Prostate gland (tissue), 2 donors: ENCODE measurements around the gene GSX2. TPM values are rescaled to one million over a fixed set of nuclear protein-coding genes. Genes with fewer than 3 reads are reported as not detected.

Source experiments
- DNase-seq: peaks from one replicate; pipeline ENCODE4 v3.0.0-alpha.2; 2019; ENCODE audit warnings: low spot score
- H3K27ac ChIP-seq, 2 donors: fragments of 200-600 bp; sonication (generic); 2 replicates each; pipeline ENCODE4 v1.5.1; 2017 to 2019
- H3K27me3 ChIP-seq: fragments of 200-600 bp; sonication (generic); replicated peaks from 2 replicates; pipeline ENCODE4 v1.5.1; 2019; ENCODE audit not compliant: insufficient read depth
- H3K36me3 ChIP-seq, 2 donors: fragments of 200-600 bp; sonication (generic); 1 replicate in 1 of 2; 2 replicates in 1 of 2; pipeline versions ENCODE4 v1.5.1 to v1.8.1; 2017 to 2019
- H3K4me1 ChIP-seq: fragments of 200-600 bp; sonication (generic); replicated peaks from 2 replicates; pipeline ENCODE4 v1.5.1; 2019
- H3K4me3 ChIP-seq, 2 donors: fragments of 200-600 bp; sonication (generic); 2 replicates each; pipeline ENCODE4 v1.5.1; 2017 to 2019
- H3K9me3 ChIP-seq: fragments of 200-600 bp; sonication (generic); 2 replicates; pipeline ENCODE4 v1.5.1; 2017
- POLR2A ChIP-seq: fragments of 450-650 bp; IDR thresholded peaks from one replicate; pipeline ENCODE4 v1.6.1; 2016; ENCODE audit warnings: antibody characterized with exemption, mild to moderate bottlenecking
- POLR2AphosphoS5 ChIP-seq: sonication (generic); formaldehyde crosslinking; IDR thresholded peaks from one replicate; pipeline ENCODE4 v1.6.1; 2017; ENCODE audit warnings: antibody characterized with exemption
- WGBS: methylation state at CpG from one replicate; pipeline ENCODE4 v1.1.5; 2018; 5-methylcytosine and 5-hydroxymethylcytosine counted together
- intact Hi-C: fragments of 100-400 bp; cut with DNase I; formaldehyde crosslinking; loops from one replicate; pipeline ENCODE4 v1.14.2; 2022
- total RNA-seq, 2 donors: library from RNA; depleted of rRNA; stranded (reverse); fragments of >200 nt; gene quantifications; one replicate each; pipeline ENCODE4 v1.1.0, GENCODE V29; 2016
- TF ChIP-seq, protein P1 (sequence below), 4 experiments: fragments of 200-600 bp in 2 of 4; fragments of 450-650 bp in 2 of 4; sonication (generic) in 2 of 4; IDR thresholded peaks; 1 replicate in 3 of 4; 2 replicates in 1 of 4; pipeline ENCODE4 v1.5.1; 2016 to 2019; ENCODE audit warnings: antibody characterized with exemption in 4 of 4, mild to moderate bottlenecking in 2 of 4, moderate library complexity in 2 of 4

The GSX2 gene
- total RNA-seq, 2 donors from 2014 or later: not detected

DNA sequence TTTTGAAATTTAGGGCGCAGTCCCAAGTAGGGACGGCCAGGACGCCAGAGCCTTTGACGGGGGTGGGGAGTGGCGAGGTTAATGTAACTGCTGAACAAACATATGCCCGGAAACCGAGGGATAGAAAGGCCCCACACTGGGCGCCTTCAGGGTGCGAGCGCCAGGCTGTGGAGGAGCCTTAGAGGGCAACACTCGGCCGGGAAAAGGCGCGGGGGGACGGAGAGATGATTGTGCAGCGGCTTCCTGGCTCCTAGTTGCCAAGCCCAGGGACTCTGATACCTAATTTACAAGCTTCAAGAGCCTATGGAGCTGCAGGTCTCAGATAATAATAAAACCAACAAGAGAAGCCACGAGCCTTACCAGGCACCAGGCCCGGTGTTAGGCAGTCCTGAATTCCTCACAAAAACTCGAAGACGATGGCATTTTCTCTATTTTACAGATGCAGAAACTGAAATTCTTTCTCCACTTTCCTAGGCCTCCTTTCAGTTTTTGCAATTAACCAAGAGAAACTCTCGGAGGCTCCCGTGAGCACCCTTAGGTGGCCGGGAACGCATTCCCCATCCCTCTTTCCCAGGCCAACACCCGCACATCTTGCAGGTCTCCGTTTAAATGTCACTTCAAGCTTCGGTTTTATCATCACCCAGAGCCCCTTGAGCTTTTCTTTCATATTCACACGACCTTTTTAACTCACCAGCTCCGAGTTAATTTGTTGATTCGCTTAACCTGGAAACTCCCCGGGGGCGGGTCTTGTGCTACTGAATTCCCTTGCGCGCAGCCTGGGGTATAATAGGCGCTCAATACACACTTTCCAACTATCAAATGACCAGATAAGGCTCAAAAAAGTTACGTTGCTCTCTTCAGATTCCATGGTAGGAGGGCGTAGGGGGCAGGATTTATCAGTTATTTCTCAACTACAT is 6.4 kb upstream of the GSX2 start:
- Histone ChIP-seq H3K36me3 (no peaks in the 10 kb centered on the region), H3K4me1 (no peaks in the 10 kb centered on the region), H3K27ac (no peak overlapping the region), H3K9me3 (no peaks in the 10 kb centered on the region), H3K27me3 (peaks cover 34% of the 10 kb centered on the region), H3K4me3 (no peak overlapping the region)
- 15% methylated on average over 37 of the region's 37 CpGs for WGBS
- TF ChIP-seq POLR2AphosphoS5 (no peak), POLR2A (no peak)
- TF ChIP-seq, protein P1, sequence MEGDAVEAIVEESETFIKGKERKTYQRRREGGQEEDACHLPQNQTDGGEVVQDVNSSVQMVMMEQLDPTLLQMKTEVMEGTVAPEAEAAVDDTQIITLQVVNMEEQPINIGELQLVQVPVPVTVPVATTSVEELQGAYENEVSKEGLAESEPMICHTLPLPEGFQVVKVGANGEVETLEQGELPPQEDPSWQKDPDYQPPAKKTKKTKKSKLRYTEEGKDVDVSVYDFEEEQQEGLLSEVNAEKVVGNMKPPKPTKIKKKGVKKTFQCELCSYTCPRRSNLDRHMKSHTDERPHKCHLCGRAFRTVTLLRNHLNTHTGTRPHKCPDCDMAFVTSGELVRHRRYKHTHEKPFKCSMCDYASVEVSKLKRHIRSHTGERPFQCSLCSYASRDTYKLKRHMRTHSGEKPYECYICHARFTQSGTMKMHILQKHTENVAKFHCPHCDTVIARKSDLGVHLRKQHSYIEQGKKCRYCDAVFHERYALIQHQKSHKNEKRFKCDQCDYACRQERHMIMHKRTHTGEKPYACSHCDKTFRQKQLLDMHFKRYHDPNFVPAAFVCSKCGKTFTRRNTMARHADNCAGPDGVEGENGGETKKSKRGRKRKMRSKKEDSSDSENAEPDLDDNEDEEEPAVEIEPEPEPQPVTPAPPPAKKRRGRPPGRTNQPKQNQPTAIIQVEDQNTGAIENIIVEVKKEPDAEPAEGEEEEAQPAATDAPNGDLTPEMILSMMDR (IDR thresholded peaks at IDR 0.05): no peak
- intact Hi-C loops: no loop called here
- DNase-seq: no peak

DNA sequence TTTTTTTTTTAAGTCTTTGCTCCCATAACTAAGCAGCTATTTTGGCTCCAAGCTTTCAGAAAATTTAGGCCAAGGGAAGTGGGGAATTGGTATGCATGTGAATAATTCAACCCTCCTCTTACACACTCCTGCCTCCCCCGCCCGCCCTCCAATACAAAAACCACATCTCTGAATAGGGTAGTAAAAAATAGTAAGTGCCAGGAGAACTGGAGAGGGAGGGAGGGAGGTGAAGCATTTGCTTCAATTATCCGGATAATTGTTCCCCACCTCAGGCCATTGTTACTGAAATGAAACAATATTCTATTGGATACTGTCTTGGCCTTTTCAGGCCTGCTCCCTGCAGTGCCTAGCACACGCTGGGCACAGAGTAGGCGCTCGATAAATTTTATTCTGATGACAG is 5.5 kb upstream of the GSX2 start:
- Histone ChIP-seq H3K4me3 (no peak overlapping the region), H3K36me3 (no peaks in the 10 kb centered on the region), H3K27me3 (peaks cover 41% of the 10 kb centered on the region), H3K9me3 (no peaks in the 10 kb centered on the region), H3K27ac (no peak overlapping the region), H3K4me1 (no peaks in the 10 kb centered on the region)
- intact Hi-C loops: no loop called here
- no peak for DNase-seq
- TF ChIP-seq, protein P1 (IDR thresholded peaks at IDR 0.05): no peak
- no peak for TF ChIP-seq POLR2AphosphoS5
- TF ChIP-seq POLR2A: no peak
- WGBS: 57% methylated on average over 6 of the region's 6 CpGs

DNA sequence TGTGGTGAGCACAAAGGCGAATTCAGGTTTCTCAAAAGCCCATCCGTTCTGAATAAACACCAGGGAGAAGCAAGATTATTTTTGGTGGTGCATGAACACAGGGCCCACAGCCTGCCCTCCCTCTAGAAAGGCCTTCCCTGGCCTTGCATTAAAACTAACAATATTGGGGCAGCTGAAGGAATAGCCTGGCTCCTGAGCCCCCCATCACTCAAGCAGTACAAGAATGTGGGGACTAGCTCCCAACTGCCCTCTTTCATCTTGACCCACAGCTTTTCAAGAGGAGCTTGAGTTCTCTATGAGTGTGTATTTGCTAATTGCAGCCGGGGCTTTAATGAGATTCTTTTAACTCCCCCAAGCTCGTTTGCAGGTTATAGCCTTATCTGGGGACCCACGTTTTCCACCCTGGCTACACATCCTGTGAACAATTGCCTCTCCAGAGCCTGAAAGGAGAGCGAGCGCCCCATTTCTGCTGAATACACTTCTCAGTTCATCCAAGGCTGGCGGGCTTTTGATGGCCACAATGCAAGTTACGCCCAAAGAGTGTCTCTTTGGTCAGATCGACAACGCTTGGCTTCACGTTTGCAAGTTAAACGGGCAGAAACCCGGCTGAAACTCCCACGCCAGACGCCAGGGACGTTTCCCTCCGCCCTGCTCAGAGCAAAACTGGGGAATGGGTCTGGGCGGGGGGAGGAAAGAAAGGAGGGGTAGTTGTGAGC is 4.7 kb upstream of the GSX2 start:
- TF ChIP-seq POLR2AphosphoS5 (no peak), POLR2A (no peak)
- TF ChIP-seq, protein P1 (IDR thresholded peaks at IDR 0.05): no peak
- 25% methylated on average over 19 of the region's 19 CpGs for WGBS
- H3K27me3 ChIP-seq: peaks cover 47% of the 10 kb centered on the region

DNA sequence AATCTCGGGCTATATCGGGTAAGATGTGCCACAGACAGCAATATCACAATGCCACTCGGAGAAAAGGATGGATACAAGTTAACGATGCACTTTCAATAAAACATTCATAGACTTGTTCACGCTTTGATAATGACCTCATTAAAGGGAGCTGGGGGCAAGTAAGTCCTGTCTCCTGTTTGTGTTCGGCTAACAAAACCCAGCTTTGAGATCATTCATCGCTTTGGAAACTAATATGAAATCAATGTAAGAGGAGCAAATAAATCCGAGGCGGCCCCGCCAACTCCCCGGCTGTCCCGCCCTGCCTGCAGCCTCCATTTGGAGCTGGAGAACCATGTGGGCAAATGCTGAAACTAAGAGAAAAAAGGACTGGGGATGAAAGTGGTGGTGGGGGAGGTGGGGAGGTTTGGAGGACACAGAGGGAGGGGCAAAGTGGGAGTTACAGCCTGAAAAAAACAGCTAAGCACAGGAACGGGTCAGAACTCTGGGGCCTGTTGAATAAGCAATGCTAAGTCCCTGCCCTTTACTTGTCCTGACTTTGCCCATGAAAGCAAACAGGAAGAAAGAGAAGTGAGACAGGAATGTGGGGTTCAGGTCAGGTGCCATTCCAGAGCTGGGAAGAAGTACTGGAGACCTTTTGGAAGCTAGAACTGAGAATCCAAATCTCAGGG is 3.5 kb upstream of the GSX2 start:
- Histone ChIP-seq H3K4me1 (peaks cover 9% of the 10 kb centered on the region), H3K27me3 (peaks cover 58% of the 10 kb centered on the region), H3K27ac (no peak overlapping the region), H3K36me3 (no peaks in the 10 kb centered on the region), H3K9me3 (no peaks in the 10 kb centered on the region), H3K4me3 (no peak overlapping the region)
- intact Hi-C loops: no loop called here
- DNase-seq: no peak
- TF ChIP-seq, protein P1 (IDR thresholded peaks at IDR 0.05): no peak
- no peak for TF ChIP-seq POLR2A
- TF ChIP-seq POLR2AphosphoS5: no peak
- 27% methylated on average over 13 of the region's 13 CpGs for WGBS

More for the DNA sequence above, 4.7 kb upstream of the GSX2 start:
- Histone ChIP-seq H3K36me3 (no peaks in the 10 kb centered on the region), H3K9me3 (no peaks in the 10 kb centered on the region), H3K4me3 (no peak overlapping the region), H3K4me1 (peaks cover 6% of the 10 kb centered on the region), H3K27ac (no peak overlapping the region)
- intact Hi-C loops: no loop called here
- no peak for DNase-seq
